ENCODE measurements around the gene LRMDA.

DNA sequence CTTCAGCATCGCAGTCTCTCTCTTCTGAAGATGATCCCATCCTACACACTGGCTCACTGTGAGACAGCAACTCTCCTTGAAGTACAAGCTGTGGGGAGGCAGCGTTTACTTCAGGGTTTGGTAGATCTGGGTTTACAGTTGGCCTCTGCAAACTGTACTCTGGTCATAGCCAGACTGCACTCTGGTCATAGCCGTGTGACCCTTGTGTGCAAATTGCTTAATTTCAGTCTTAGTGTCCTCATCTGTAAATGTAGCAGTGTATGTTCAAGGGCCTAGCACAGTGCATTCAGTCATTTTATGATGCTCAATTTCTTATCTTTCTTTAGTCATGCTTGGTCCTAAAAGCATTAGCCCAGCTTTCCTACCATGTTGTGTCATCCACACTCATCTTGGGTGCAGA is 188.2 kb downstream of the LRMDA start:
- TF ChIP-seq, protein P1, sequence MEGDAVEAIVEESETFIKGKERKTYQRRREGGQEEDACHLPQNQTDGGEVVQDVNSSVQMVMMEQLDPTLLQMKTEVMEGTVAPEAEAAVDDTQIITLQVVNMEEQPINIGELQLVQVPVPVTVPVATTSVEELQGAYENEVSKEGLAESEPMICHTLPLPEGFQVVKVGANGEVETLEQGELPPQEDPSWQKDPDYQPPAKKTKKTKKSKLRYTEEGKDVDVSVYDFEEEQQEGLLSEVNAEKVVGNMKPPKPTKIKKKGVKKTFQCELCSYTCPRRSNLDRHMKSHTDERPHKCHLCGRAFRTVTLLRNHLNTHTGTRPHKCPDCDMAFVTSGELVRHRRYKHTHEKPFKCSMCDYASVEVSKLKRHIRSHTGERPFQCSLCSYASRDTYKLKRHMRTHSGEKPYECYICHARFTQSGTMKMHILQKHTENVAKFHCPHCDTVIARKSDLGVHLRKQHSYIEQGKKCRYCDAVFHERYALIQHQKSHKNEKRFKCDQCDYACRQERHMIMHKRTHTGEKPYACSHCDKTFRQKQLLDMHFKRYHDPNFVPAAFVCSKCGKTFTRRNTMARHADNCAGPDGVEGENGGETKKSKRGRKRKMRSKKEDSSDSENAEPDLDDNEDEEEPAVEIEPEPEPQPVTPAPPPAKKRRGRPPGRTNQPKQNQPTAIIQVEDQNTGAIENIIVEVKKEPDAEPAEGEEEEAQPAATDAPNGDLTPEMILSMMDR (conservative IDR thresholded peaks at IDR 0.05; ENCODE audit: low read length): no peak
- TF ChIP-seq EZH2phosphoT487 (IDR thresholded peaks at IDR 0.05; ENCODE audit: borderline replicate concordance, low read depth, low read length): no peak

All from OCI-LY7 (cell line).